Measurements from ENCODE around the gene LENG8. TPM values are rescaled to one million over a fixed set of nuclear protein-coding genes. Genes with fewer than 3 reads are reported as not detected.
"Not testable (repeated sequence)": the region's sequence is repeated elsewhere in the genome, so short reads cannot be mapped to it uniquely, and the experiment has no call there.

The LENG8 gene
- total RNA-seq, 2 donors from 2014 or later: 153 to 200 TPM

- Mint-ChIP-seq H3K36me3 (ENCODE audit: low read depth) (peaks cover 84% of the 10 kb centered on the region), H3K4me1 (peaks cover 23% of the 10 kb centered on the region), H3K9me3 (no peaks in the 10 kb centered on the region), H3K27me3 (no peaks in the 10 kb centered on the region), H3K27ac (peak overlapping the region; percentile 68), H3K4me3 (peak overlapping the region; percentile 25)
- ATAC-seq (replicated peaks): no peak
These were observed 10.6 kb downstream of the LENG8 start for GRCh38 chr19:54459282-54460229.

DNA sequence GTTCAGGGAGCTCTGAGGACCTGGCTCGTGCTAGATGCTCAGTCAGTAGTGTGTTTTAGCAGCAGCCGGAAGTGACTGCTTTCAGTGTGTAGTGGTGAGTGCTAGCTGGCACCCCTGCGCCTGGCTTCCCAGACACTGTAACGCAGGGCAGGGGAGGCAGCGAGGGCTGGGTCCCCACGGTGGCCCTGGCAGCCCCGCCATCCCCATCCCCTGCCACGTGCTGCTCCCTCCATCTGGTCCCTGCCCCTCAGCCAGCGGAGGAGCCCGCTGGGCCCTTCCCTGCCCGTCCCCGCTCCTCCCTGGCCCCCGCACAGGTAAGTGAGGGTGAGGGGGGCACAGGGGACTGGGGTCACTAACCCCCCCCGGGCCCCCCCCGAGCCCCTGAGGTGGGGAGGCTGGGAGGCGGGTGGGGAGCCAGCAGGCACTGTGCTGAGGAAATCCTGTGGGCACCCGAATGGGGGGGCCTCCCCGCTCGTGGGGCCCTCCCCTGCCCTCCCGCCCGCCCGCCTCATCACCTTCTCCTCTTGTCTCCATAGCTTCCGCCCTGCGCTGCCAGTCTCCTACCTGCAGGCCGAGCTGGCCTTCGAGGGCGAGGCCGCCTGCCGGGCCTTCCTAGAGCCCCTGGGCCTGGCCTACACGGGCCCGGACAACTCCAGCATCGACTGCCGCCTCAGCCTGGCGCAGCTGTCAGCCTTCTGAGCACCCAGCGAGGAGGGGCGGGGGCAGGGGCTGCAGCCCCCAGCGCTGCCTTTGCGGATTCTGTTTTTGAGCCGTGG is 11.4 kb downstream of the LENG8 start:
- Mint-ChIP-seq H3K4me3 (no peak overlapping the region), H3K4me1 (peaks cover 23% of the 10 kb centered on the region), H3K9me3 (no peaks in the 10 kb centered on the region), H3K36me3 (ENCODE audit: low read depth) (peaks cover 76% of the 10 kb centered on the region), H3K27me3 (no peaks in the 10 kb centered on the region), H3K27ac (no peak overlapping the region)
- no peak for ATAC-seq (replicated peaks)

- no peaks in the 10 kb centered on the region for H3K27me3 Mint-ChIP-seq
- no peaks in the 10 kb centered on the region for H3K9me3 Mint-ChIP-seq
- H3K4me1 Mint-ChIP-seq: peaks cover 23% of the 10 kb centered on the region
- peaks cover 68% of the 10 kb centered on the region for H3K36me3 Mint-ChIP-seq (ENCODE audit: low read depth)
- H3K27ac Mint-ChIP-seq: peak overlapping the region; percentile 63
- peak overlapping the region; percentile 89 for H3K4me3 Mint-ChIP-seq
- no peak for ATAC-seq (replicated peaks)
These were observed 12.2 kb downstream of the LENG8 start for GRCh38 chr19:54461210-54461609.

- peaks cover 64% of the 10 kb centered on the region for H3K36me3 Mint-ChIP-seq (ENCODE audit: low read depth)
- H3K27me3 Mint-ChIP-seq: no peaks in the 10 kb centered on the region
- H3K4me3 Mint-ChIP-seq: peak overlapping the region; percentile 89
- ATAC-seq (replicated peaks): no peak
- H3K27ac Mint-ChIP-seq: peak overlapping the region; percentile 63
- no peaks in the 10 kb centered on the region for H3K9me3 Mint-ChIP-seq
- peaks cover 23% of the 10 kb centered on the region for H3K4me1 Mint-ChIP-seq
These were observed 12.6 kb downstream of the LENG8 start for GRCh38 chr19:54461613-54462012.

DNA sequence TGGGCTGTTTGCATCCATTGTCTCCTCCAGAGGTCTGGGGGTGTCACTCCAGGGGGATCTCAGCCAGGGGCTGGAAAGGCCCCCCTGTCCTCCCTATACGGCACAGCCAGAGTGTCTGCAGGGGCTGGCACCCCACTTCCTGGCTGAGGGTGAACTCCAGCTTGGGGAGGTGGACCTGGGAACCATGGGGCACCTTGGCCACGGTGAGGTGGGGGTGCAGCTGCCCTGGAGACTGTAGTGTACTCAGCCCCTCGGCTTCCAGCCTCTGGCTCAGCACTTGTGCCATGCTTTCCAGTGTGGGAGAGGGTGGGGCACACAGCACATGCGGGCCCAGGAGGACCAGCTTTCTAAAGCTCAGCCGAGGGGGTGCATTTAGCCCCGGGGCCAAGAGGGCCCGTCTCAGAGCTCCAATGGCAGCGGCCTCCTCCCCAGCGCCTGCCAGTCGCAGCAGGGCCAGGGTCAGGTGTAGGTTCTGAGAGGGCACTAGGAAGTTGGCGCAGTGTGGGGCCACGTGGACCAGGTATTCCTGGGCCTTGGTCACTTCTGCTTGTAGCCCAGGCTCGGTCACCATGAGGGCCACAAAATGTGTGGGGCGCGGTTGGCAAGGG is 13.2 kb downstream of the LENG8 start:
- Mint-ChIP-seq H3K27me3 (no peaks in the 10 kb centered on the region), H3K36me3 (ENCODE audit: low read depth) (peaks cover 59% of the 10 kb centered on the region), H3K9me3 (no peaks in the 10 kb centered on the region), H3K27ac (peak overlapping the region; percentile 63), H3K4me1 (peaks cover 23% of the 10 kb centered on the region), H3K4me3 (peak overlapping the region; percentile 89)
- ATAC-seq (replicated peaks): no peak

DNA sequence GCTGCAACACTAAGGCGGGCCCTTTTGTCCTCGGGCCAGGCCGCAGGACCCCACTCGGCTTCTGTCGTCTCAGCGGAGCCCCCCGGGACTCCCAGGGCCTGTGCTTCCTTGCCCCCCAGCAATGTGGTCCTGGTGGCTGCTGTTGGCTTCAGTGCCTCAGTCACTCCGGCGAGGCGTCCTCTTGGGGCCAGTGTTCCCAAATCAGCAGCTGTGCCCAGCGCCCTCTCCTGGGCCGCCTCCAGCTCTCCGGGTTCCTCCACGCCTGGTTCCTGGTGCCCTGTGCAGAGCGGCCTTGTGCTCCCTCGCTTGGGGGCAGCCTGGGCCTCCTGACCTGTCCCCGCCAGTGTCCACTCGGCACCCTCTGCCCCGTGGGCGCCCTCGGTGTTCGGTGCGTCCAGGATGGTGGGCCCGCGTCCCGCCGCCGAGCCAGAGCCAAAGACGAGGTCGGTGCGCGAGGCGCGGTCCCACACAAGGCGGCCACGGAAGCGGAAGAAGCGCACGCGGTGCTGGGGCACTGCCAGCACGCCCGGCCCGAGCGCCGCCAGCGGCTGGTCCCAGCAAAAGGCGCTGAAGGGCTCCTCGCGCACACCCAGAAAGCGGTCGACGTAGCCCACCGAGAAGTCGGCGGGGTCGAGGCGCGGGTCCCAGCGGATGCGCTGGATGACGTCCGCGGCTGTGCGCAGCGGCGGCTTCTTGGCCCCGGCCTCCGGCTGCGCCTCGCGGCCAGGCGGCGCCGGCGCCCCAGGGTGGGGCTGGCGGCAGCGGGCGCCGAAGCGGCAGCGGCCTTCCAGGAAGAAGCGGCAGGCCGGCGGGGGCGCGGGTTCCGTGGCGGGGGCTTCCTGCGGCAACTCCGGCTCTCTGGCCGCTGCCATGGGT is 13.9 kb downstream of the LENG8 start:
- peak overlapping the region; percentile 89 for H3K4me3 Mint-ChIP-seq
- peak overlapping the region; percentile 97 for H3K27ac Mint-ChIP-seq
- H3K9me3 Mint-ChIP-seq: no peaks in the 10 kb centered on the region
- no peaks in the 10 kb centered on the region for H3K27me3 Mint-ChIP-seq
- ATAC-seq (replicated peaks): peak; percentile 21
- peaks cover 23% of the 10 kb centered on the region for H3K4me1 Mint-ChIP-seq
- H3K36me3 Mint-ChIP-seq (ENCODE audit: low read depth): peaks cover 52% of the 10 kb centered on the region

DNA sequence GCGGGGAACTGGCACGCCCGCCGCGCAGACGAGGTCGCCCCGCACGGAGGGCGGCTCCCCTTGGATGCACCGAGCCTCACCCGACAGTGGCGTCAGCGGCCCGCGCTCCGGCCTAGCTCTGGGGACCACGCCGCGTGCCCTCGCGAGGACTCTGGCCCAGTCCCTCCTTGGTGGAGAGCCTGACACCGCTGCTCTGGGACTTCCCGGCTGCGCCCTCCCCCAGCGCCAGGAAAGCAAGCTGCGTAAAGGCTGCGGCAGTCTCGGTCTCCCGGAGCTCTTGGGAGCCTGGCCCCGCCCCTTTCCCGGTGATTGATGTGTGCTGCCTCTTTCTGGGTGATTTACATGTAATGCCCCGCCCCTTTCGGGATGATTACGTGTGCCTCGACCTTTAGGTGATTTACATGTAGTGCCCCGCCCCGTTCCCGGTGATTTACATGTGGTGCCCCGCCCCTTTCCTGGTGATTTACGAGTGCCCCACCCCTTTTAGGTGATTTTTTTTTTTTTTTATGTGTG is 14.6 kb downstream of the LENG8 start, which contains the start of gene LENG9:
TSS of gene LENG9 (minus strand) at position 248 of the 513 bp plus-strand sequence. CDS start 252 bp downstream, outside the sequence.
- Mint-ChIP-seq H3K27ac (peak within 1 kb of the TSS; percentile 97), H3K4me1 (peaks cover 19% of the 10 kb centered on the region), H3K36me3 (ENCODE audit: low read depth) (peaks cover 45% of the 10 kb centered on the region), H3K27me3 (peaks cover 6% of the 10 kb centered on the region), H3K9me3 (no peaks in the 10 kb centered on the region), H3K4me3 (peak within 1 kb of the TSS; percentile 89)
- peak; percentile 75 for ATAC-seq (replicated peaks)

DNA sequence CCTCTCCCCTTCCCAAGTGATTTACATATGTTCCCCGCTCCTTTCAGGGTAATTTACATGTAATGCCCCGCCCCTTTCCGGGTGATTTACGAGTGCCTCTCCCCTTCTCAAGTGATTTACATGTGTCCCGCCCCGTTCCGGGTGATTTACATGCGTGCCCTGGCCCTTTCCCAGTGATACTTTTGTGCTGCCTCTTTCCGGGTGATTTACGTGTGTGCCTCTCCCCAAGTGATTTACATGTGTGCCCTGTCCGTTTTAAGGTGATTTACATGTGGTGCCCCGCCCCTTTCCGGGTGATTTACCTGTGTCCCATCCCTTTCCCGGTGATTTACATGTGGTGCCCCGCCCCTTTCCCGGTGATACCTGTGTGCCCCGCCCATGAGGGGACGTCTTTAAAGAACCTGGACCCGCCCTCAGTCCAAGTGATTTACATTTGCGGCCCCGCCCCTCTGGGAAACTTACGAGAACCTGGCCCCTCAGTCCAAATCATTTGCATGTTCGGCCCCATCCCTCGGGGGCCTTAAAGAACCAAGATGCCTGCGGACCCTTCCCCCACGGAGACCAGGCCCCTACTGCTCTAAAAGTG is 15.1 kb downstream of the LENG8 start:
- no peaks in the 10 kb centered on the region for H3K9me3 Mint-ChIP-seq
- H3K27me3 Mint-ChIP-seq: peaks cover 10% of the 10 kb centered on the region
- peaks cover 39% of the 10 kb centered on the region for H3K36me3 Mint-ChIP-seq (ENCODE audit: low read depth)
- H3K4me3 Mint-ChIP-seq: peak overlapping the region; percentile 89
- peak; percentile 71 for ATAC-seq (replicated peaks)
- peak overlapping the region; percentile 97 for H3K27ac Mint-ChIP-seq
- H3K4me1 Mint-ChIP-seq: peaks cover 13% of the 10 kb centered on the region

GRCh38 chr19:54464630-54465425 is 15.8 kb downstream of the LENG8 start:
- H3K4me1 Mint-ChIP-seq: peaks cover 8% of the 10 kb centered on the region
- peak overlapping the region; percentile 97 for H3K27ac Mint-ChIP-seq
- H3K4me3 Mint-ChIP-seq: peak overlapping the region; percentile 89
- H3K9me3 Mint-ChIP-seq: no peaks in the 10 kb centered on the region
- ATAC-seq (replicated peaks): peak; percentile 57
- peaks cover 15% of the 10 kb centered on the region for H3K27me3 Mint-ChIP-seq
- peaks cover 33% of the 10 kb centered on the region for H3K36me3 Mint-ChIP-seq (ENCODE audit: low read depth)

- no peak for ATAC-seq (replicated peaks)
- peaks cover 7% of the 10 kb centered on the region for H3K4me1 Mint-ChIP-seq
- H3K27ac Mint-ChIP-seq: peak overlapping the region; percentile 74
- peaks cover 23% of the 10 kb centered on the region for H3K27me3 Mint-ChIP-seq
- H3K36me3 Mint-ChIP-seq (ENCODE audit: low read depth): peaks cover 29% of the 10 kb centered on the region
- H3K9me3 Mint-ChIP-seq: no peaks in the 10 kb centered on the region
- peak overlapping the region; percentile 62 for H3K4me3 Mint-ChIP-seq
These were observed 16.6 kb downstream of the LENG8 start for GRCh38 chr19:54465426-54466109.

DNA sequence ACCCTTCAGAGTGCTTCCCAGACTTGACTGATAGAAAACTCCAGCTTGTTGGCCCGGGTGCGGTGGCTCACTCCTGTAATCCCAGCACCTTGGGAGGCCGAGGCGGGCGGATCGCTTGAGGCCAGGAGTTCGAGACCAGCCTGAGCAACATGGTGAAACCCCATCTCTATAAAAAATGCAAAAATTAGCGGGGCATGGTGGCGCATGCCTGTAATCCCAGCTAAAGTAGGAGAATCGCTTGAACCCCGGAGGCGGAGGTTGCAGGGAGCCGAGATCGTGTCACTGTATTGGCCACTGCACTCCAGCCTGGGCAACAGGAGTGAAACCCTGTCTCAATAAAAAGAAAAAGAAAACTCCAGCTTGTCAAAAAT is 17.1 kb downstream of the LENG8 start:
- Mint-ChIP-seq H3K4me3 (peak overlapping the region; percentile 62), H3K36me3 (ENCODE audit: low read depth) (peaks cover 24% of the 10 kb centered on the region), H3K27ac (peak overlapping the region; percentile 74), H3K27me3 (peaks cover 26% of the 10 kb centered on the region)
- not testable (repeated sequence) for ATAC-seq (replicated peaks); H3K4me1 Mint-ChIP-seq; H3K9me3 Mint-ChIP-seq

- Mint-ChIP-seq H3K9me3 (no peaks in the 10 kb centered on the region), H3K36me3 (ENCODE audit: low read depth) (no peaks in the 10 kb centered on the region), H3K27ac (no peak overlapping the region), H3K4me3 (no peak overlapping the region), H3K4me1 (no peaks in the 10 kb centered on the region), H3K27me3 (peaks cover 32% of the 10 kb centered on the region)
- no peak for ATAC-seq (replicated peaks)
These were observed 20.5 kb downstream of the LENG8 start for GRCh38 chr19:54469496-54469934.

Measured in activated T-helper 17 cell treated with anti-CD3 and anti-CD28 coated beads, Interleukin-2, amount 50 U/mL, for 72 hours (primary cell).